Activated naive CD4-positive, alpha-beta T cell treated with anti-CD3 and anti-CD28 coated beads, Interleukin-2, amount 50 U/mL, for 24 hours (primary cell): ENCODE results near the gene RNF144B.

ENCODE experiments used
- H3K27ac Mint-ChIP-seq: one replicate; pipeline ENCODE4 v1.8.0; 2021; ENCODE audit warnings: mild to moderate bottlenecking, mixed read lengths
- H3K27me3 Mint-ChIP-seq: one replicate; pipeline ENCODE4 v1.8.0; 2021; ENCODE audit warnings: mixed read lengths
- H3K36me3 Mint-ChIP-seq: one replicate; pipeline ENCODE4 v1.8.0; 2021; ENCODE audit warnings: mixed read lengths
- H3K4me1 Mint-ChIP-seq: one replicate; pipeline ENCODE4 v1.8.0; 2021; ENCODE audit warnings: mixed read lengths
- H3K4me3 Mint-ChIP-seq: one replicate; pipeline ENCODE4 v1.8.0; 2021; ENCODE audit warnings: mild to moderate bottlenecking, mixed read lengths
- H3K9me3 Mint-ChIP-seq: one replicate; pipeline ENCODE4 v1.8.0; 2021; ENCODE audit warnings: mixed read lengths

Gene RNF144B

GRCh38 chr6:18496462-18496861 lies 109.3 kb downstream of the RNF144B start:
- H3K4me3 Mint-ChIP-seq, result no peak overlapping the region
- peaks cover 4% of the 10 kb centered on the region for H3K27me3 Mint-ChIP-seq
- H3K27ac Mint-ChIP-seq, result no peak overlapping the region
- no peaks in the 10 kb centered on the region for H3K4me1 Mint-ChIP-seq
- no peaks in the 10 kb centered on the region for H3K9me3 Mint-ChIP-seq
- H3K36me3 Mint-ChIP-seq, result no peaks in the 10 kb centered on the region

GRCh38 chr6:18497006-18497405 lies 109.9 kb downstream of the RNF144B start:
- H3K4me1 Mint-ChIP-seq, result no peaks in the 10 kb centered on the region

GRCh38 chr6:18498408-18498807 lies 111.3 kb downstream of the RNF144B start:
- no peaks in the 10 kb centered on the region for H3K36me3 Mint-ChIP-seq
- H3K27me3 Mint-ChIP-seq, result peaks cover 5% of the 10 kb centered on the region
- H3K4me3 Mint-ChIP-seq, result no peak overlapping the region
- H3K27ac Mint-ChIP-seq, result no peak overlapping the region
- no peaks in the 10 kb centered on the region for H3K4me1 Mint-ChIP-seq
- H3K9me3 Mint-ChIP-seq, result no peaks in the 10 kb centered on the region

More at GRCh38 chr6:18497006-18497405, 109.9 kb downstream of the RNF144B start:
- Mint-ChIP-seq H3K36me3 (no peaks in the 10 kb centered on the region), H3K4me3 (no peak overlapping the region), H3K9me3 (no peaks in the 10 kb centered on the region), H3K27me3 (peaks cover 4% of the 10 kb centered on the region), H3K27ac (no peak overlapping the region)

GRCh38 chr6:18500921-18501662 lies 113.9 kb downstream of the RNF144B start:
- no peaks in the 10 kb centered on the region for H3K4me1 Mint-ChIP-seq
- no peaks in the 10 kb centered on the region for H3K9me3 Mint-ChIP-seq
- no peak overlapping the region for H3K27ac Mint-ChIP-seq
- peaks cover 5% of the 10 kb centered on the region for H3K27me3 Mint-ChIP-seq
- no peak overlapping the region for H3K4me3 Mint-ChIP-seq
- no peaks in the 10 kb centered on the region for H3K36me3 Mint-ChIP-seq

- no peak overlapping the region for H3K27ac Mint-ChIP-seq
- H3K36me3 Mint-ChIP-seq, result no peaks in the 10 kb centered on the region
- peaks cover 5% of the 10 kb centered on the region for H3K27me3 Mint-ChIP-seq
- H3K4me1 Mint-ChIP-seq, result no peaks in the 10 kb centered on the region
- no peak overlapping the region for H3K4me3 Mint-ChIP-seq
- no peaks in the 10 kb centered on the region for H3K9me3 Mint-ChIP-seq
These were observed 114.5 kb downstream of the RNF144B start for GRCh38 chr6:18501663-18502013.

- peaks cover 3% of the 10 kb centered on the region for H3K27me3 Mint-ChIP-seq
- no peak overlapping the region for H3K27ac Mint-ChIP-seq
- no peaks in the 10 kb centered on the region for H3K36me3 Mint-ChIP-seq
- no peaks in the 10 kb centered on the region for H3K9me3 Mint-ChIP-seq
- no peak overlapping the region for H3K4me3 Mint-ChIP-seq
- no peaks in the 10 kb centered on the region for H3K4me1 Mint-ChIP-seq
These were observed 116.0 kb downstream of the RNF144B start for GRCh38 chr6:18503206-18503592.

- no peak overlapping the region for H3K4me3 Mint-ChIP-seq
- peaks cover 3% of the 10 kb centered on the region for H3K27me3 Mint-ChIP-seq
- no peaks in the 10 kb centered on the region for H3K4me1 Mint-ChIP-seq
- no peaks in the 10 kb centered on the region for H3K36me3 Mint-ChIP-seq
- no peaks in the 10 kb centered on the region for H3K9me3 Mint-ChIP-seq
- H3K27ac Mint-ChIP-seq, result no peak overlapping the region
These were observed 116.6 kb downstream of the RNF144B start for GRCh38 chr6:18503593-18504231.

- Mint-ChIP-seq H3K27me3 (peaks cover 3% of the 10 kb centered on the region), H3K9me3 (no peaks in the 10 kb centered on the region), H3K27ac (no peak overlapping the region), H3K4me3 (no peak overlapping the region), H3K4me1 (no peaks in the 10 kb centered on the region), H3K36me3 (no peaks in the 10 kb centered on the region)
These were observed 117.1 kb downstream of the RNF144B start for GRCh38 chr6:18504232-18504596.

GRCh38 chr6:18506382-18507017 lies 119.3 kb downstream of the RNF144B start:
- Mint-ChIP-seq H3K4me1 (no peaks in the 10 kb centered on the region), H3K4me3 (no peak overlapping the region), H3K9me3 (no peaks in the 10 kb centered on the region), H3K27me3 (peaks cover 1% of the 10 kb centered on the region), H3K27ac (no peak overlapping the region), H3K36me3 (no peaks in the 10 kb centered on the region)

GRCh38 chr6:18507018-18507415 lies 119.9 kb downstream of the RNF144B start:
- Mint-ChIP-seq H3K4me1 (no peaks in the 10 kb centered on the region), H3K27ac (no peak overlapping the region), H3K4me3 (no peak overlapping the region), H3K9me3 (no peaks in the 10 kb centered on the region), H3K36me3 (no peaks in the 10 kb centered on the region), H3K27me3 (peaks cover 1% of the 10 kb centered on the region)

GRCh38 chr6:18507561-18507960 lies 120.4 kb downstream of the RNF144B start:
- Mint-ChIP-seq H3K4me1 (no peaks in the 10 kb centered on the region), H3K4me3 (no peak overlapping the region), H3K36me3 (no peaks in the 10 kb centered on the region), H3K27me3 (peaks cover 1% of the 10 kb centered on the region), H3K27ac (no peak overlapping the region), H3K9me3 (no peaks in the 10 kb centered on the region)

GRCh38 chr6:18509871-18510643 lies 122.9 kb downstream of the RNF144B start:
- Mint-ChIP-seq H3K9me3 (no peaks in the 10 kb centered on the region), H3K36me3 (no peaks in the 10 kb centered on the region), H3K27me3 (no peaks in the 10 kb centered on the region), H3K4me1 (no peaks in the 10 kb centered on the region), H3K4me3 (no peak overlapping the region), H3K27ac (no peak overlapping the region)

- Mint-ChIP-seq H3K4me1 (no peaks in the 10 kb centered on the region), H3K4me3 (no peak overlapping the region), H3K36me3 (no peaks in the 10 kb centered on the region), H3K27ac (no peak overlapping the region), H3K27me3 (no peaks in the 10 kb centered on the region), H3K9me3 (no peaks in the 10 kb centered on the region)
These were observed 123.5 kb downstream of the RNF144B start for GRCh38 chr6:18510644-18511033.

- no peaks in the 10 kb centered on the region for H3K4me1 Mint-ChIP-seq
- no peak overlapping the region for H3K27ac Mint-ChIP-seq
- no peaks in the 10 kb centered on the region for H3K36me3 Mint-ChIP-seq
- no peak overlapping the region for H3K4me3 Mint-ChIP-seq
- no peaks in the 10 kb centered on the region for H3K9me3 Mint-ChIP-seq
- H3K27me3 Mint-ChIP-seq, result no peaks in the 10 kb centered on the region
These were observed 124.1 kb downstream of the RNF144B start for GRCh38 chr6:18511211-18511610.

GRCh38 chr6:18513253-18513798 lies 126.2 kb downstream of the RNF144B start:
- Mint-ChIP-seq H3K36me3 (no peaks in the 10 kb centered on the region), H3K27me3 (no peaks in the 10 kb centered on the region), H3K27ac (no peak overlapping the region), H3K4me3 (no peak overlapping the region), H3K4me1 (no peaks in the 10 kb centered on the region), H3K9me3 (no peaks in the 10 kb centered on the region)
